Measurements from ENCODE around the gene SPARCL1.

Gene SPARCL1

DNA sequence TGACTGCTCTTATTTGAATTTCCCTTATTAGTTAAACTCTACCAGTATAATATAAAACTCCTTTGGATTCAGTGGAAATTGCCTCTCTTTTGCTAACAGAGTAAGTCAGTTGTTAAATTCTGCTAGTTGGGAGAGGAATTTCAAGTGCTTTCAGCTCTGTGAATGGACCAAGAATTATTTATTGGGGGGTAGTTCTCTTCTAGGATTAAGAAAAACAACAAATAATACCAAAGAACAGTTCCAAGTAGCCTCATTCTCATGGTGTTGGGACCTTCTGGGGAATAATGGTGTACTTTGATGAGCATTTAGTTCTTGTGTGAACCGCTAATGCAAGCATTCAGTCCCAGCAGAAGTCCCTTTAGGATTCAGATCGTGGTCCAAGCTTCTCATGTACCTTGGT lies 11.6 kb downstream of the SPARCL1 start:
- POLR2A ChIA-PET: no interaction called here
- CTCF ChIA-PET: interaction anchor here (0.7 kb wide), 1 partner anchor 467 kb away, joined by 4 read pairs; no protein-coding TSS in a partner anchor
- TF ChIP-seq YY2 (tag by site-specific recombination; IDR thresholded peaks at IDR 0.05): no peak
- TF ChIP-seq, protein P1, sequence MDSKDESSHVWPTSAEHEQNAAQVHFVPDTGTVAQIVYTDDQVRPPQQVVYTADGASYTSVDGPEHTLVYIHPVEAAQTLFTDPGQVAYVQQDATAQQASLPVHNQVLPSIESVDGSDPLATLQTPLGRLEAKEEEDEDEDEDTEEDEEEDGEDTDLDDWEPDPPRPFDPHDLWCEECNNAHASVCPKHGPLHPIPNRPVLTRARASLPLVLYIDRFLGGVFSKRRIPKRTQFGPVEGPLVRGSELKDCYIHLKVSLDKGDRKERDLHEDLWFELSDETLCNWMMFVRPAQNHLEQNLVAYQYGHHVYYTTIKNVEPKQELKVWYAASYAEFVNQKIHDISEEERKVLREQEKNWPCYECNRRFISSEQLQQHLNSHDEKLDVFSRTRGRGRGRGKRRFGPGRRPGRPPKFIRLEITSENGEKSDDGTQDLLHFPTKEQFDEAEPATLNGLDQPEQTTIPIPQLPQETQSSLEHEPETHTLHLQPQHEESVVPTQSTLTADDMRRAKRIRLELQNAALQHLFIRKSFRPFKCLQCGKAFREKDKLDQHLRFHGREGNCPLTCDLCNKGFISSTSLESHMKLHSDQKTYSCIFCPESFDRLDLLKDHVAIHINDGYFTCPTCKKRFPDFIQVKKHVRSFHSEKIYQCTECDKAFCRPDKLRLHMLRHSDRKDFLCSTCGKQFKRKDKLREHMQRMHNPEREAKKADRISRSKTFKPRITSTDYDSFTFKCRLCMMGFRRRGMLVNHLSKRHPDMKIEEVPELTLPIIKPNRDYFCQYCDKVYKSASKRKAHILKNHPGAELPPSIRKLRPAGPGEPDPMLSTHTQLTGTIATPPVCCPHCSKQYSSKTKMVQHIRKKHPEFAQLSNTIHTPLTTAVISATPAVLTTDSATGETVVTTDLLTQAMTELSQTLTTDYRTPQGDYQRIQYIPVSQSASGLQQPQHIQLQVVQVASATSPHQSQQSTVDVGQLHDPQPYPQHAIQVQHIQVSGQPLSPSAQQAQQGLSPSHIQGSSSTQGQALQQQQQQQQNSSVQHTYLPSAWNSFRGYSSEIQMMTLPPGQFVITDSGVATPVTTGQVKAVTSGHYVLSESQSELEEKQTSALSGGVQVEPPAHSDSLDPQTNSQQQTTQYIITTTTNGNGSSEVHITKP (tag by site-specific recombination; IDR thresholded peaks at IDR 0.05): 0 out of 2 replicates have a peak, but pooled peaks have one; percentile 26

DNA sequence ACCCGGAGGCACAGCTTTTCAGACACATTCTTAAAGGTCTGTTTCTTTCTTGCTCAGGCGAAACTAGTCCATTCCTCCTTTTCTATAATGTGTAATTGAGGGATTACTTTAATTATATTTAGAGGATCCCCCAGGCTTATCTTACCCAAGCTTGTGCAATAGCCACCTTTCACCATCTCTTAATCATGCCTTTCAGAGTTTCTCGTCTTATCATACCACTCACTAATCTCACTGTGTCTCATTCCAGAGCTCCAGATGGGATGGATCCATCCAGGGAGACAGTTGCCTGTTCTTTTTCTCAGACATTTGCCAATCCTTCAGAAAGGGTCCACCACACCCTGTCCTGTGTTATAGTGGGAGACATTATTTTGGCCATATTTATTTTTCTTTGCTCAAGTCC lies 12.5 kb downstream of the SPARCL1 start:
- ChIA-PET CTCF (interaction anchor here (0.8 kb wide), 1 partner anchor 20 kb away, joined by 3 read pairs; no protein-coding TSS in a partner anchor), POLR2A (no interaction called here)
- Histone ChIP-seq H3K36me3 (ENCODE audit: control insufficient read depth in 2 of 2, insufficient read depth in 1 of 2, low read length in 2 of 2) (no peaks in the 10 kb centered on the region), H3K27ac (ENCODE audit: extremely low read depth, low read depth, low read length) (no peak overlapping the region), H3K4me1 (ENCODE audit: control insufficient read depth, insufficient read depth, low read length) (no peaks in the 10 kb centered on the region), H3K4me3 (ENCODE audit: low read depth, low read length) (no peak overlapping the region), H3K9me3 (ENCODE audit: control insufficient read depth, insufficient read depth, low read depth, low read length) (no peaks in the 10 kb centered on the region)
- TF ChIP-seq ZFP41 (tag by site-specific recombination; IDR thresholded peaks at IDR 0.05; ENCODE audit: borderline replicate concordance) (no peak), YY2 (tag by site-specific recombination; IDR thresholded peaks at IDR 0.05) (no peak), MEIS1 (CRISPR knock-in tag; IDR thresholded peaks at IDR 0.05; ENCODE audit: borderline replicate concordance) (no peak)
- TF ChIP-seq, protein P2, sequence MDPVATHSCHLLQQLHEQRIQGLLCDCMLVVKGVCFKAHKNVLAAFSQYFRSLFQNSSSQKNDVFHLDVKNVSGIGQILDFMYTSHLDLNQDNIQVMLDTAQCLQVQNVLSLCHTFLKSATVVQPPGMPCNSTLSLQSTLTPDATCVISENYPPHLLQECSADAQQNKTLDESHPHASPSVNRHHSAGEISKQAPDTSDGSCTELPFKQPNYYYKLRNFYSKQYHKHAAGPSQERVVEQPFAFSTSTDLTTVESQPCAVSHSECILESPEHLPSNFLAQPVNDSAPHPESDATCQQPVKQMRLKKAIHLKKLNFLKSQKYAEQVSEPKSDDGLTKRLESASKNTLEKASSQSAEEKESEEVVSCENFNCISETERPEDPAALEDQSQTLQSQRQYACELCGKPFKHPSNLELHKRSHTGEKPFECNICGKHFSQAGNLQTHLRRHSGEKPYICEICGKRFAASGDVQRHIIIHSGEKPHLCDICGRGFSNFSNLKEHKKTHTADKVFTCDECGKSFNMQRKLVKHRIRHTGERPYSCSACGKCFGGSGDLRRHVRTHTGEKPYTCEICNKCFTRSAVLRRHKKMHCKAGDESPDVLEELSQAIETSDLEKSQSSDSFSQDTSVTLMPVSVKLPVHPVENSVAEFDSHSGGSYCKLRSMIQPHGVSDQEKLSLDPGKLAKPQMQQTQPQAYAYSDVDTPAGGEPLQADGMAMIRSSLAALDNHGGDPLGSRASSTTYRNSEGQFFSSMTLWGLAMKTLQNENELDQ (tag by site-specific recombination; IDR thresholded peaks at IDR 0.05; ENCODE audit: low read depth): no peak

More for the DNA sequence above, 11.6 kb downstream of the SPARCL1 start:
- Histone ChIP-seq H3K4me1 (ENCODE audit: control insufficient read depth, insufficient read depth, low read length) (no peaks in the 10 kb centered on the region), H3K9me3 (ENCODE audit: control insufficient read depth, insufficient read depth, low read depth, low read length) (no peaks in the 10 kb centered on the region), H3K4me3 (ENCODE audit: low read depth, low read length) (no peak overlapping the region), H3K27ac (ENCODE audit: extremely low read depth, low read depth, low read length) (no peak overlapping the region), H3K36me3 (ENCODE audit: control insufficient read depth in 2 of 2, insufficient read depth in 1 of 2, low read length in 2 of 2) (no peaks in the 10 kb centered on the region)

DNA sequence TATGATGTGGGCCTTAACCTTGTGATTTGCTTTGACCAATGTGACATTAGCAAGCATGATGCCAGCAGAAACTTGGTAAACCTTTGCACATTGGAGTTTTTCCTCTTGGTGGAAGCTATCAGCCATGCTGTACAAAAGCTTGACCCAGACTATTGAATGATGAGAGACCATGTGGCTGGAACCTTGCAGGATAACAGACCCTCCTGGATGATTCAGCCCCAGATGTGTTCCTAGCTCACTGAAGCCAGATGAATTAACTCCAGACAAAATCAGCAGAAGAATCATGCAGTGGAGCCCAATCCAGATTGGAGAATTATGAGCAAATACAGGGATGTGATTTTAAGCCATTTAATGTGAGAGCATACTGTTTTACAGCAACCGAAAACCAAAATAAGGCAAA lies 16.8 kb downstream of the SPARCL1 start:
- TF ChIP-seq KLF8 (tag by site-specific recombination; IDR thresholded peaks at IDR 0.05) (no peak), ZNF510 (tag by site-specific recombination; IDR thresholded peaks at IDR 0.05; ENCODE audit: insufficient replicate concordance) (no peak), ZNF341 (tag by site-specific recombination; IDR thresholded peaks at IDR 0.05; ENCODE audit: low read depth) (no peak), TCF7L2 (IDR thresholded peaks at IDR 0.05; ENCODE audit: borderline replicate concordance, low read depth, low read length) (no peak), TRIM28 (IDR thresholded peaks at IDR 0.05; ENCODE audit: borderline replicate concordance, low read length) (no peak), ZNF658 (tag by site-specific recombination; IDR thresholded peaks at IDR 0.05) (no peak), ZNF561 (tag by site-specific recombination; IDR thresholded peaks at IDR 0.05; ENCODE audit: borderline replicate concordance) (no peak), SP3 (tag by site-specific recombination; IDR thresholded peaks at IDR 0.05) (no peak), ZNF239 (tag by site-specific recombination; IDR thresholded peaks at IDR 0.05) (no peak), BCL11B (tag by site-specific recombination; IDR thresholded peaks at IDR 0.05; ENCODE audit: low read depth) (no peak), ZBTB8A (tag by site-specific recombination; IDR thresholded peaks at IDR 0.05) (no peak), ZNF600 (tag by site-specific recombination; IDR thresholded peaks at IDR 0.05) (no peak)
- POLR2A ChIA-PET: no interaction called here
- no peak overlapping the region for H3K4me3 ChIP-seq (ENCODE audit: low read depth, low read length)
- CTCF ChIA-PET: no interaction called here
- no peak overlapping the region for H3K27ac ChIP-seq (ENCODE audit: extremely low read depth, low read depth, low read length)
- no peaks in the 10 kb centered on the region for H3K4me1 ChIP-seq (ENCODE audit: control insufficient read depth, insufficient read depth, low read length)
- H3K9me3 ChIP-seq (ENCODE audit: control insufficient read depth, insufficient read depth, low read depth, low read length): no peaks in the 10 kb centered on the region
- no peaks in the 10 kb centered on the region for H3K36me3 ChIP-seq (ENCODE audit: control insufficient read depth in 2 of 2, insufficient read depth in 1 of 2, low read length in 2 of 2)

Data from HEK293 (cell line).